Stimulated activated CD4-positive, alpha-beta T cell treated with anti-CD3 and anti-CD28 coated beads, Interleukin-2, amount 100 ng/mL, for 24 hours (primary cell): ENCODE results near the gene PAX5.
A peak's percentile ranks its signal among the peaks of the same experiment; 100 is the strongest.

Source experiments
- DNase-seq, 2 donors: peaks; one replicate each; pipeline ENCODE4 v3.0.0-alpha.2; 2020

Gene PAX5

DNA sequence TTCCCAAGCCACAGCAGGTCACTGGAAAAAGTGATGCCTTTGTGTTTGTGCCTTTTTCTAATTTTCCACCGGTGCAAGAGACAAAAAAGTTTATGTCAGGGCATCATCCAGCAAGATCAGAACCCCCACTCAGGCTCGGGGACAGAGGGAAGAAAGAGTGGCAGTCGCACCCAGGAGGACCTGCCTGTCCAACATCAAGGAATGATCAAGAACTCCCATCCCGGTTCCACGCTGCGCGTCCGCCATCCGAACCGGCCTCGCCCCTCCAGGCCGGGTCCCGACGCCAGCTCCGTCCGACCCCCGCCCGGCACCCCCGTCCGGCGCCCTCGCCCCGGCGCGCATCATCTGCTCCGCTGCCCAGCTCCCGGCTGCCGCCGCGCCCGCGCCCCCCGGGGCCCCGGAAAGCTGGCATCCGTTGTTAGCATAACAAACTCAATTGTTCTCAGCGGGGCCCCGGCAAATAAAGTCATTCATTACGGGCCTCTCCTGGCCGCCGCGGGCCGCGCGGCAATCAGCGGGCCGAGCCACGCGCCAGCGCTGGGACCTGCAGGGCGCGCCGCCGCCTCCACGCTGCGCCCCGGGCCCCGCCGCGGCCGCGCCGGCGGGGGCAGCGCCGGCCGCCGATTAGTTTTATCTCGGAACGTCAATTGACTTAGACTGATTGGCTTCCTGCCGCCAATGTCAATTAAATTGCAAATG lies 48.1 kb downstream of the PAX5 start:
- DNase-seq = peak in 1 of 2 donors; percentile 19

DNA sequence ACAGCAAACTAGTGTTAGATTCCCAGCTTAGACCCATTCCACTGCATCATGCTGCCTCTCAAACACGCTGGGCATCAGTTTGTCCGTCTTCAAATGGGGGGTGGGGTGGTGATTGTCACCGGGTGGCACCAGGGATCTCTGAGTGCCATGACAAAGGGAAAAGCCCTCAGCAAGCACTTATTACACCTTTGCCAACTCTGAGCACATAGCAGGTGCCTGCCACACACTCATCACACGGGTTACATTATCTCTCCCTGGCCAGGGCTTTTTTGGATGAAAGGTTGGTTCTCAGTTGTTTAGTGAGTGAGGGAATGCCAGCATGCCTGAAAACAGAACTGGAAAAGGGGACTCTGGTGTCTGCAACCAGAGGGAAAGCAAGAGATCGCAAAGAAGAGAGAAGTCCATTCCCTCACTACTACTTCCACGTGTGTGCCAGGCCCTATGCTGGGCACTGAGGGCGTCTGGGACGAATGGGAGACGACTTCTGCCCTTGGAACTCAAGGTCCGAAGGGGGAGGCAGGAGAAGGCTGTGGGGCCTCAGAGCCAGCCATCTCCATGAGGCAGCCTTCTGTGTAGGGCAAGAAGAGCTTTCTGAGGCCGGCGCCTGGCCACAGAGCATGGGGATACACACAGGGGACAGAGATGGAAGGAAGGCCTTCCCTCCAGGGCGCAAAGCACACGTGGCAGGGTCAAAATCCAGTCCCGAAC lies 48.9 kb downstream of the PAX5 start:
- DNase-seq = no peak

DNA sequence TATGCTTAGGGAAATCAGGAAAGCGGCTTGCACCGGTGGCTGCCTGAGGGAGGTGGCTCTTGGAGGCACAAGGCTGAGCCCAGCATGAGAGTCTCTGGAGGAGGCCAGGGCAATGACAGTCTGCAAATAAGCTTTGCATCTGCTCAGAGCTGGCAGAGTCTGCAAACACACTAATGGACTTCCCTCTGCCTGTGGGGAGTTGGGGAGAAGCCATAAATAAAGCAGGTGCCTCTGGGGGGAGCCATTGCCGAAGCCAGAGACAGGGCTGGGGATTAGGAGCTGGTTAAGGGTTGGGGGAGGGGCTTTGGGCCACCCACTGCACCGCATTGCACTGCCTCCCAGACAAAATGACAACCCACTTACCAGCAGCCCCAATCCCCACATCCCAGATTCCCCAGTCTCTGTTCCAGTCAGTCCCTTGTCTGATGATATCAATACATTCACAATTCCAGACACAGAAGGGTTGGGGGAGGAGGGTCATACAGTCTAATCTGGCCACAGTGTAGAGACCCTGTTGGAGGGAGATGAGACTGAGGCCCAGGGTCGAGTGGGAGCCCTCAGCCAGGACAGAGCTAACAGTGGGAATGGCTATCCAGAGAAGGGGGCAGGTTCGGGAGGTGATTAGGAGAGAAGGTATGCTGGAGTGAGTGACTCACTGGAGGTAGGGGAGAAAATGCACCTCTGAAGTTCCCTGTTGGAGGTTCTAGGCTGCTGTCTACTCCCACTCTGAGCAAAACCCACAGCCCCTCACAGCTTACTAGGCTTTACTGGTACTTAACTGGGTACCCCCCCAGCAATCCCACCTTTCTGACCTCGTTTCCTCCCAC lies 53.7 kb downstream of the PAX5 start:
- DNase-seq = no peak

DNA sequence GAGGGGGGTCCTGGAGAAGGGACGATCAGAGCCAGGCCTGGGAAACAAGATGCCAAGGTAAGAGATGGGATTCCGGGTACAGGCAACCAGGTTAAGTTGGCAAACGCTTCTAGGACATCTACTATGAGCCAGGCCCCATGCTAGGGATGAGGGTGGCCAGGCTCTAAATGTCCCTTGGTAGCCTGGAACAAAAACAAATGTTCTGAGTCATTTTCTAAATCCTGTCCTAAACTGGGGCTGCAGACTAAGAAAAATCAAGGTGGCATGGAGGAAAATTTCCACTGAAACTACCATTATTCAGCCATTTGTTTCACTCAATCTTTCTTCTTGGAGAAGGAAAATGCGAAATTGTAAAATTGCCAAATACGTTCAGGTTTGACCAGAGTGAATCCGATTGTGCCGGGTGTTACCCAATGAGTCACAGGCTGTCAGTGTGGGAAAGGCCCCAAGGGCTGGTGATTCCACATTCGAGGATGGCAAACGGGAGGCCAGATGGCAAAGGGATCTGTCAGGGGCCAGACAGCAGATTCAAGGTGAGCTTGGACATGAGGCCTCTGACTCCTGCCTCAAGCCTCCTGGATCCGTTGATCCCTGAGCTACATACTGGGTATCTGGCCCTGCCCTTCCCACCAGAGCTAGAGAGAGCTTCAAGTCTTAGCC lies 57.6 kb downstream of the PAX5 start:
- DNase-seq = no peak

DNA sequence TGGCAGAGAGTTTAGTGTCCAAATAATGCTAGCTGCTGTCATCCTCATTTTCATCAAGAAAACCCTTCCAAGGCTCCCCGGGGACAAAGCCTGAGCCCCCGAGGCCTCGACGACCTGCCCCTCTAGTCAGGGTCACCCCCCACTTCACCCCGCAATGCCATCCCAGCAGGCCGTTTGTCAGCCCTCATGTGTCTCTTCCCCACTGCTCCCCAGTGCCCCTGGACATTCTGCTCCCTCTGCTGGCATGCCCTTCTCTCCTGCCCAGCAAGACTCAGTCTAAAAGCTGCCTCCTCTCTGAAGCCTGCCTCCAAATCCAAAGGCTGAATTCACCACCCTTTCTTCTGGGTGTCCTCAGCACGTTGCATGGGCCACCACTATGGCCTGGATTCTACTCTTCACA lies 59.3 kb downstream of the PAX5 start:
- DNase-seq = no peak

DNA sequence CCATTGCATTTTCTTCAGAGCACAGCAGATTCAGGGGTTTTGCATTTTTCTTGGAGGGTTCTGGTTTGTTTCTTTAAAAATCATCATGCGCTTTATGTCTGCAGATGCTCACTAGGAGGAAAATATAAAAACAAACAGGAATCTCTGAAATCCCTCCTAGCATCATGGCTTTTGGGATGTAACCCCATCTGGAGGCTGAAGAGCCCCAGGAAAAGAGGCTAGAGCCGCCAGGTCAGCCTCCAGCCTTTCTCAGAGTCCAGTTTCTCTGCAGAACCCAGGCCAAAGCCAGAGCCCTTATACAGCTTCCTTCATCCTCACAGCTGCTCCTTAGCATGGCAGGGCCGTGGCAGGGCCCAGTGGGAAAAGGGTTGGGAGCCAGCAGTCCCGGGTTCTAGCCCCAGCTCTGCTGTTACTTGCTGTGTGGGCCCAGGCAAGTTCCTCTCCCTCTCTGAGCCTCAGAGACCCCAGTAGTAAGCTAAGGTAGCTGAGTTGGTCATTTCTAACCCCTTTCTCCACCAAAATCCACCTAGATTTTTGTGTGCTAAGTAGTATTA lies 62.1 kb downstream of the PAX5 start:
- DNase-seq = no peak

DNA sequence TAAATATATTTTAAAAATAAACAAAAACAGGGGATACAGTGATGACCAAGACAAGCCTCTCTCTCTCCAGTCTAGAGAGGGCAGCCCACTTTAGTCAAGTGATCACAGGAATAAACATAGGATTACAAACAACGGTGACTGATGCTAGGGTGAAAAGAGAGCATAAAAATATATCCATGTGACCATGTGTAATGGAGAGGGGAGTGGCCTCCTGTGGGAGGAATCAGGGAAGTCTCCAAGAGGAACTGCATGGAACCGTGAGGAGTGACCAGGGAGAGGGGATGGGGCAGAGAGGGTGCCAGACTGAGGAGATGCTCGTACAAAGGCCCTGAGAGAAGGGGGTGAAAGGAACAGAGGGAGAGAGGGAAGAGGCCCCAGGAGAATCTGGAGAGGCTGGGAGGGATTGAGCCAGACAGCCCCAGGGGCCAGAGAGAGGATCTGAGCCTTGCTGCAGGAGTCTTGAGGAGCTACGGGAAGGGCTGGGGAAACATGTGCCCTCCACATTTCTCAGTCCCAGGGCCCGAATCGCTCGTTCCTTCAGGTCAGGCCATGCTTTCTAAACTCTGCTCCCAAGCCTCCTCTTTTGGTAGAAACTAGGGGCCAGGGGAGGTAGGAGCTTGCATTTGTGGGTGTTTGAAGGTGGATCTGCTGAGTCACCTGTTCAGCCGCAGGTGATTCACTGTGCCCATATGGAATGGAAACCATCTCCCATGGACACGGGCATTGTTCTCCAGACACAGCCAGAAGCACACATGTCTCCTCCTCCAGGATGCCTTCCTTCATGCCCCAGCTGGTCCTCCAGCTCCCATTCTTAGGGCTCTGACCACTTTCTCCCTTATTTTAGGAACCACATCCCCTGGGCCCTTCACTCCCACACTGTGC lies 63.8 kb downstream of the PAX5 start:
- no peak for DNase-seq

DNA sequence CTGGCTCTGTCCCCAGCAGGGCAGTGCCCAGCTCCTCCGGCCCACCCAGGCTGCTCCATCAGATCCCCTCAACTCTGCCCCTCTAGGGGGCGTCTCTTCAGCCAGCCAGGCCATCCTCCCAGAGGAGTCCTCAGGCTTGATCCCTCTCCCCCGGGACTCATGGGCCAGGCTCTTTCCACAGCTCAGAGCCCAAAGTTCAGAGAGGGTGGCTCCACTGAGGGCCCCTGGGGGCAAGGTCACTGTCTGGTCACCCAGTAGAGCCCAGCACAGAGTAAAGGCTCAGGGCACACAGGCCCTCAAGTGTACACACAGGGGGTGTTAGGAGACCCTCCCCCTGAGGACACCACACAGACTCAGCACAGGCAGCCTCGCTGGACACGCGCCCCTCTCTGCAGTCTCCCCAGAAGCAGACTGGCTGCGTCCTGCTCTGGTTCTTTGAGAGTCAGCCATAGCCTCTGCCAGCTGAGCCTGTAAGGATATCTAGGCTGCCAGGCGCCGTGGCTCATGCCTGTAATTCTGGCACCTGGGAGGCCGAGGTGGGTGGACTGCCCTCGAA lies 64.8 kb downstream of the PAX5 start:
- DNase-seq = no peak

DNA sequence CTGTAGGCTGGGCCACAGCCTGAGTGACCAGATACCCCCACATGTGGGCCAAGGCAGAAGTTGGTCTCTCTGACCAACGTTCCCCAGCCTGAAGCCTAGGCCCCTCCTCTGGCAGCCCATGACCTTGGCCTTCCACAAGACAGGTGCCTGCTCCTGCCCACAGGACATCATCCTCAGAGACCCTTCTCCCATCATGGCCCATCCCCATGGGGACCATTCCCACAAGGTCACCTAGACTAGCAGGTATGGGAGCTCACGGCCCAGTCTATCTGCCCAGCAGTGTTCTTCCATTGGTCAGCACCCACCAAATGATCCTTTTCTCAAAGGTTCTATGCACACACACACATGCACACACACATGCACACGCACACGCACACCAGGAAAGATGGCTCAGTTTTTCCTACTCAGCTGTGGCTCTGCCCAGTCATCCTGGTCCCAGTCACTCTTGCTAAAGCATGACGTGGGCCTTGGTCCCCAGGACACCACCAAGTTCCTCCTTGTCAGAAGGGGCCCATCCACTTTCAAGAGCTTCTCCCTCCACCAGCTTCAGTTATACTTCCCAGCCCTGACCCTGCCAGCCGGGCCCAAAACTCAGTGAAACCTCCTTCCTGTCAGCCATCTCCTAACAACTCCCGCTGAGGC lies 65.4 kb downstream of the PAX5 start:
- no peak for DNase-seq

DNA sequence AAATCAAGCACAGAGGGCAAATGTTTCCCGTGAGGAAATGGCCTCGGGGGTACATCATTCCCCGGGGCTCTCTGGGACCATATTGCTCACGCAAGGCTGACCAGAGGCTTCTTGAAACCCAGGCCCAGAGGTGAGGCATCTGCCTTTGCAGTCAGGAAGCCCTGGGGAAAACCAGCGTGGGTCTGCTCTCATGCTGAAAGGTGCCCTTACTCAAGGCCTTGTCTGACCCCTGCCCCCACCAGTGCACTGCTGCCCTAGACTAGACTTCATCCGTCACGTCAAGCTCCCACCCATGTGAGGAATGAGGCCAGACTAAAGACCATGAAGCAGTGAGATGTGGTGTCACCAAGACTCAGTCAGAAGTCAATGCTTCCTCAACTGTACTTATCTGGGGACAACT lies 66.1 kb downstream of the PAX5 start:
- no peak for DNase-seq

DNA sequence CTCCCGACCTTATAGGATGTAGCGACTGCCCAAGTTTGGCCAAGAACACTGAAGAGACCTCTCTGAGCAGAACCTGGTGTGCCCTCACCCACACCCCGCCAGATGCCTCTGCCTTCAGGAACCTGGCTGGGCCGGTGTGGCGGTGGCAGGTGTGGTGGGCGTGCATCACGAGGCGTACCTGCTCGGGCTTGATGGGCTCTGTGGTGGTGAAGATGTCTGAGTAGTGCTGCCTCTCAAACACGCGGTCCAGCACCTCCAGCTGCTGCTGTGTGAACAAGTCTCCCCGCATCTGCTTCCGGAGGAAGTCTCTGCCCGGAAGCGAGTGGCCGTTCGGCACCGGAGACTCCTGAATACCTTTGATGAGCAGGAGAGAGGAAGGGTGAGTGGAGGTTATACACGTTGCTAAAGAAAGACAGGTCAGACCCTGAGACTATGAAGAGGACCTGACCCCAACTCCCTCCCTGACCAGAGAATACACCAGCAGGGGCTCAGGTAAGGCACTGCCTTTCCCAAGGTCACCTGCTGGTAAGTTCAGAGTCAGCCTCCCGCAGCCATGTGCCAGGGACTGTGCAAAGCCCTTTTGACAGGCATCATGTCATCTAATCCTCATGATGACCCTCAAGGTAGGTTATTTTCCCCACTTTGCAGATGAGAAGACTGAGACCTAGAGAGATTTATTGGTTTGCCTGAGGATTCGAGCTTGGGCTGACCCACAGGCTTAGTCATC lies 67.5 kb downstream of the PAX5 start:
- DNase-seq = no peak

DNA sequence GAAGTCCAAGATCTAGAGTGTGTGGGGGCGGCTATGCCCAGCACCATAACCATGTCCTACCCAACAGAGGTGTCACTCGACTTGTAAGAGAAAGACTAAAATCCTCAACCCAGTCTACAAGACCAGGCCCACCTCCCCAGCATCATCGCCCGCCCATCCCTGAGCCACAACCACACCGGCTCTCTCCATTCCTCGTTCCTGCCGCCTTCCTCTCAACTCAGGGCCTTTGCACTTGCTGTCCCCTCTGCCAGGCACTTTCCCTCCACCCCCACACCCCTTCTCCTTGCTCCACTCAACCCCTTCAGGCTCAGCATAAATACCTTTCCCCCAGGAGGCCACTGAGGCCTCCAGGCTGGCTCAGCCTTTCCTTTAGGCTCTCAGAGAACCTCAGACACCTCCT lies 69.3 kb downstream of the PAX5 start:
- no peak for DNase-seq

DNA sequence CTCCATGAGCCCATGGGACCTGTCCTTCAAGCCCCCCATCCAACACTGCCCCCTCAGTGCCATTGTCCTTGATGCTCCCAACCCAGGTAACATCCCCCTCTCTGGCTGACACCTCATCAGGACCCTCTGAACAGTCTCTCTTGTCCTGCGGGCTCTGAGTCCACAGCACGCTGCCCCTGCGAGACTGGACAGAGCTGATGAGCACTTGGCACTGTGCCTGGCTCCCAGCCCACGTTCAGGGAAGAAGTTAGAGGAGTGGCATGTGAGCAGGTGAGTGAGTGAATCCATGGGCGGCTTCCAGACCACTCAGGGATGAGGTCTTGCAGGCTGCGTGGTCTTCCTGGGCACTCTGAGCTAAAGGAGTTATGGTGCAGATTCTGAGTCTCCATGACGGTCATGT lies 70.7 kb downstream of the PAX5 start:
- DNase-seq = no peak

DNA sequence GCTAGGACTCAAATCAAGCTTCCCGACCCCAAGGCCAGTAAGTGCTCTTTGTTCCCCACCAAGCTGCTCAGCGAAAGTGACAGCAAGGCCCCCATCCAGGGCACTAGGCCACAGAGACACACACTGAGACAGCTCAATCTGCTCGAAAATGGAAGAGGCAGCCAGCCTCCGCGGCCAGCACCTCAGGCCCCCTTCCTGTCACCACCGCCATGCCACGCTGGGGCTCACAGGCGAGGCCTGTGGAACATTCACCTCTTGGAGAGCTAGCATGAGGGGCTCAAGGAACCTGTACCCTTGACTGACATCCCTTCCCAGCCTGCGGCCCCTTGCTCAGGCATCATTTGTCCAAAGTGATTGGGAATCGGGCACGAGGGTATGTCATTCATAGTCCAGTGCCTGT lies 71.4 kb downstream of the PAX5 start:
- no peak for DNase-seq

DNA sequence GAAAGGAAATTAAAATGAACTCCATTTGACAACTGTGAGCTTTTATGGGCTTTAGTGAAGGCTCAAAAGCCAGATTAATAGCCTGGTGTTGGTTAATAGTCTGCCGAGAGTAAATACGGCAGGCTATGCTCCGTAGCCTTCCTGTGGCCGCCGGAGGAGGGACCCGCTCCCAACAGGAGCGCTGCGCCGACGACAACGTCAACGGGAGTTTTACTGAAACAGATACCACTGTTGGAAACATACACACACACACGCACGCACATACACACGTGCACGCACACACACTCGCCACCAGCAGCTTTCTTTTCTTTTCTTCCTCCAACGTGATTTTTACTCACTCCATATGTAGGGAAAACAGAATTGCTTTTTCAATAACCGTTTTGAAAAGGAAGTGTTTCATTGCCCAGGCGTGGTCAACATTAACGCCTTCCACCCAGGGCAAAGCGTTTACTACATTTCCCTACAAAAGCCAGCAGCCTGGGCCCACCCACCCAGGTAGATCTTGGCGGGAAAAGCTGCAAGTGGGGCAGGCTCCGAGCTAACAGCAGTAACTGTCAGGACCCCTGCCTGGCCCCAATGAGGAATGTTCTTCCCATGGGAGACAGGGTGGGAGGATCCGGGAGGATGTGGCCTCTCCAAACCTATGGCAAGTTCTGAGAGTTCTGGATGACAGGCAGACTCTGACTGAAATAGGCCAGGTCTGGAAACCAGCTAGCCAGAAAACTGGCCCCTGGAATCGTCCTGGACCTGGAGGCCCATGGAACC lies 72.3 kb downstream of the PAX5 start:
- DNase-seq = no peak

DNA sequence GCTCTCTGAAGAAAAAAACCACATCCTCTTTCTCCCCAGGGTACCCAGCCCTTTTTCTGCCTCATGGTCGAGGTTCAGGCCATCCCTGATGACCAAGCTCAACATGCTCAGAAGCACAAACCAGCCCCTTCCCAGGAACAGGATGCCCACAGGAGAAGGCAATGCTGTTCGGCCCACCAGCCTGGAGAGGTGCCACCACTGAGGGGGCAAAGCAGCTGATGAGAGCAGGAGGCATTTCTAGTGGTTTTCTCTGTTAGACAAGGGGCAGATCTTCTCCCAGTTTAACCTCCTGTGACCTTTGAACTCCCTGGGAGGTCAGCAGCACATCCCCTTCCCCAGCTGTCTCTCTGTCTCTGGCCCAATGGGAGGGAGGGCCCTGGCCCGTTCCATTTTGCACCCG lies 73.0 kb downstream of the PAX5 start:
- DNase-seq = no peak

DNA sequence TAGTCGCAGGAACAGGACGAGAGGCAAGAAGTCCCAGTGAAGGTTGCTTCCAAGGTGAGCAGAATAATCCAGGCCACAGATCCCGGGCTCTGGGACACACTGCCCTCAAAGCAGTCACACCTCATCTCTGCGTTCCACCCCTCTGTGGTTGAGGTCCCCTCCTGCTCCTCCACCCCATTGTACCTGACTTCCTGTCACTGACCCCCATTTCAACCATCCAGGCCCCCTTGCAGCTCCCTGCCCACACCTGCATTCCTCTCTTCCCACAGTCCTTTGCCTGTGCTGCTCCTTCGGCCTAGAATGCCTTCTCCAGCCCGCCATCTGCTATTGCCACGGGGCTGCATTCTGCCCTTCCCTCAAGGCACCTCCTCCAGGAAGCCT lies 73.5 kb downstream of the PAX5 start:
- no peak for DNase-seq

DNA sequence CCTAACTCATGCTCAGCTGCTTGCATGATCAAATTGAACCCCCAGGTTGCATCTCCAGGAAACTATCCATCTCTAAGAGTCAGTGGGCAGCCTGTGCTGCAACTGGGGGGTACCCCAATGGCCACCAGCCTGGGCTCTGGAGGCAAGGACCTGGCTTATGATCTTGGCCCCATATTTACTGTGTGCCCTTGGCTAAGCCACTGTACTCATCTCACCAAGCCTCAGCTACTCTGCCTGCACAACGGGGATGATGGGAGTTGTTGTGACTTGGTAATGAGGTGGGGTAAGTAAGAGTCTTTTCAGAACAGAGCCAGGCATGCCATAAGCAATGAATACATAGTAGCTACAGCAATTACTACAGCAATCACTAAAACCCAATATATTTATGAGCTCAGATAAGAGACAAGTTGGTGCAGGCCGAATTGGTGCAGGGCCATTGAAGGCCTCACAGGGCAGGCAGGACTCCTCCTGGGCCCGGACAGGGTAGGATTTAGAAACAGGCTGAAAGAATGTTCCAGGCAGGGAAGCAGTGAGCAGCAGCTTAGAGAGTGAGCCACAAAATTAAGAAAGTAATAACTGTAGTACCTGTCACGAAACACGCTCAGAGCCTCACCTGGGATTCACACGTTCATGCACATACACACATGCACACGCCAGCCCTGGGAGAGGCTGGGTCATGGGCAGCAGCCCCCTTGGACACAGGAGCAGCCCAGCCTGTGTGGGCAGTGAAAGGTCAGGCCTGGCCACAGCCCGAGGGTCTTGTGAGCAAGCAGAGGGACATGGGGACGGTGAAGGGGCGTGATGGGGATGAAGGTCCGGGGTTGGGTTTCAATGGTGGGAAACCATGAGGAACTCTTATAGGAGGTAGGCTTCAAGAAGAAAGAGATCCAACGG lies 74.1 kb downstream of the PAX5 start:
- DNase-seq = no peak

DNA sequence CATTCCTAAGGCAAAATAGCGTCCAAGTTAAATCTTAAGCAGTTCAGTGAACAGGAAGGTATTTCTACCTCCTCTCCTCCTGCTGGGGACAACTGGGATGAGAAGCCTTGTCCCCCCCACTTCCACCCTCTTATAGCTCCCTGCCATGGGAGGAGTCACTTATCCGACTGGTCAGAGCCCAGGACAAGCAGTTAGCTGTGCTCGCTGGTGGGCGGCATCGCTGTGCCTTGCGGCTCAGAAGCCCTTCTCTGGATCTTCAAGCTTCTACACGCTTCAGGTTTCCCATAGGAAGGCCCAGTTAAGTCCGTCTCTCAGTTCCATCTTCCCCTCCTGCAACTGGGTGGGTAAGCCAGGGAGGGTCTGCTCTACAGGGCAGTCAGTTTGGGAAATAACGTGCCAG lies 77.2 kb downstream of the PAX5 start:
- no peak for DNase-seq
